Fibroblast of pulmonary artery (primary cell): ENCODE results near the gene SS18L1.

Experiments
- DNase-seq: peaks from one replicate; pipeline ENCODE4 v3.0.0-alpha.2; 2010; ENCODE audit warnings: low read depth
- H3K4me3 ChIP-seq: replicated peaks from 2 replicates; pipeline ENCODE4 v1.5.1; 2011; ENCODE audit warnings: low read depth, mild to moderate bottlenecking, control low read depth, low read length, moderate library complexity
- TF ChIP-seq, protein P1 (sequence below): IDR thresholded peaks from 2 replicates; pipeline ENCODE4 v1.5.1; 2011; ENCODE audit warnings: mild to moderate bottlenecking, control low read depth, low read length, inconsistent platforms; ENCODE audit errors: missing control alignments

Gene SS18L1

GRCh38 chr20:62128502-62128901, 15.1 kb upstream of the SS18L1 start:
- TF ChIP-seq, protein P1, sequence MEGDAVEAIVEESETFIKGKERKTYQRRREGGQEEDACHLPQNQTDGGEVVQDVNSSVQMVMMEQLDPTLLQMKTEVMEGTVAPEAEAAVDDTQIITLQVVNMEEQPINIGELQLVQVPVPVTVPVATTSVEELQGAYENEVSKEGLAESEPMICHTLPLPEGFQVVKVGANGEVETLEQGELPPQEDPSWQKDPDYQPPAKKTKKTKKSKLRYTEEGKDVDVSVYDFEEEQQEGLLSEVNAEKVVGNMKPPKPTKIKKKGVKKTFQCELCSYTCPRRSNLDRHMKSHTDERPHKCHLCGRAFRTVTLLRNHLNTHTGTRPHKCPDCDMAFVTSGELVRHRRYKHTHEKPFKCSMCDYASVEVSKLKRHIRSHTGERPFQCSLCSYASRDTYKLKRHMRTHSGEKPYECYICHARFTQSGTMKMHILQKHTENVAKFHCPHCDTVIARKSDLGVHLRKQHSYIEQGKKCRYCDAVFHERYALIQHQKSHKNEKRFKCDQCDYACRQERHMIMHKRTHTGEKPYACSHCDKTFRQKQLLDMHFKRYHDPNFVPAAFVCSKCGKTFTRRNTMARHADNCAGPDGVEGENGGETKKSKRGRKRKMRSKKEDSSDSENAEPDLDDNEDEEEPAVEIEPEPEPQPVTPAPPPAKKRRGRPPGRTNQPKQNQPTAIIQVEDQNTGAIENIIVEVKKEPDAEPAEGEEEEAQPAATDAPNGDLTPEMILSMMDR = no peak
- no peak overlapping the region for H3K4me3 ChIP-seq
- no peak for DNase-seq

- no peak overlapping the region for H3K4me3 ChIP-seq
- no peak for DNase-seq
- TF ChIP-seq, protein P1 = no peak
These were observed 13.6 kb upstream of the SS18L1 start for GRCh38 chr20:62129731-62130531.

DNA sequence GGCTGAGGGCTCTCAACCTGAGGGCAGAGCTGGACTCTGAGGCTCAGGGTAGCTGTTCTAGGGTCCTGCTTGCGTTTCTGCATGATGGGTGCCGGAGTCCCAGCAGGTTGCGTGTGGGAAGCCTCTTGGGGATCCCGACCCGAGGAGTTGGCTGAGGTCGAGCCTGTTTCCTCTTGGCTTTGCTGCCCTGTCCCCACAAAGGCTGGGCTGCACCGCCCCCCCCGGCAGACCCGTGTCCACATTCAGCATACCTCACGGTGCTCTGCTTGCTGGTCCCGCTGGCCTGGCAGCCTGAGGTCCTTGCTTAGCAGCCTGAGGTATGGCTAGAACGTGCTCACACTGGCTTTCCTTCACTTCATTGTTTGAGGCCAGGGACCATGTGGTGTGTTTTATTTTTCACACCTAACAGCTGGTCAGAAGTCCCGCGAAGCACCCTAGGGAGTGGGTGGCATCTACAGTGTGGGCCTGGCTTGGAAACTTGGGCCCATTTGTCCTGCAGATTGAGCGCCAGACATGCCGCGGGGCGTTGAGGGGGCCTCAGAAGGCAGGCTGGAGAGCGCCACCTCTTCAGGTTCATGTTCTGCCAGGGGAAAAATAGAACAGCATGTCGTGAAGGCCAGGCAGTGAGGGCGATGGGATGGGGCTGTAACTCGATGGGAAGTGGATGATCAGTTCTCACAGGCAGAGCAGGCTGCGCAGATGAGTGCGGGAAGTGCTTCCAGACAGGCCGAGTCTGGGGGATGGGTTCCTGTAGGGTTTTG, 11.8 kb upstream of the SS18L1 start:
- TF ChIP-seq, protein P1 = no peak
- H3K4me3 ChIP-seq = no peak overlapping the region
- DNase-seq = no peak

DNA sequence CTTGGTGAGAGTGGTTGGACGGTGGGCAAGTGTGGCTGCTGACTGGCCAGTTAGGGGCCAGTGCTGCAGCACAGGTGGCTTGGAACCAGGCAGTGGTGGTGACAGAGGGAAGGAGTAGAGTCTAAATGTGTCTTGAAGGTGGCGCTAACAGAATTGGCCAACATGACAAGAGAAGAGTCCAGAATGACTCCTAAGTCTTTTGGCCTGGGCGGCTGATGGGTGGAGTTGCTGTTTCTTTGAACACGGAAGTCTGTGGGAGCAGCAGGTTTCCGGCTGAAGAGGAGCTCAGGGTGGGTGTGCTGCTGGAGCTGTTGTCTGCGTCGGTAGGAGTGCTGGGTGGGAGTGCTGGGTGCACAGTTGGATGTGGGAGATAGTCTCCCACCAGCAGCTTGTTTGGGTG, 11.1 kb upstream of the SS18L1 start:
- no peak overlapping the region for H3K4me3 ChIP-seq
- no peak for DNase-seq
- TF ChIP-seq, protein P1 = no peak

- no peak overlapping the region for H3K4me3 ChIP-seq
- DNase-seq = no peak
- TF ChIP-seq, protein P1 = no peak
These were observed 10.3 kb upstream of the SS18L1 start for GRCh38 chr20:62133051-62133845.

GRCh38 chr20:62133864-62134263, 9.7 kb upstream of the SS18L1 start:
- no peak overlapping the region for H3K4me3 ChIP-seq
- TF ChIP-seq, protein P1 = no peak
- DNase-seq = no peak
